Caco-2 (cell line): ENCODE measurements around the gene ZNF330. TPM values are rescaled to one million over a fixed set of nuclear protein-coding genes. Genes with fewer than 3 reads are reported as not detected.

Experiments used
- BruUV-seq: library from RNA; stranded (reverse); fragments of 400-500 nt; replicated peaks from 2 replicates; lab custom pipeline; 2021; lab: Mats Ljungman, UMichigan
- CTCF ChIA-PET: fragments of 300-600 bp; sonication (Branson Sonifier 250); formaldehyde crosslinking; loops from one replicate; lab custom pipeline; 2022; ENCODE audit warnings: antibody characterized with exemption; lab: Charles Lee
- POLR2A ChIA-PET: fragments of 300-600 bp; sonication (Branson Sonifier 250); formaldehyde crosslinking; loops from one replicate; lab custom pipeline; 2022; ENCODE audit warnings: antibody characterized with exemption; lab: Charles Lee
- DNase-seq, 2 experiments: peaks; one replicate each; pipeline versions ENCODE4 v3.0.0 to v3.0.0-alpha.2; 2020 to 2022
- H3K27me3 ChIP-seq: replicated peaks from 2 replicates; pipeline ENCODE4 v1.6.0; 2011; ENCODE audit warnings: low read length; ENCODE audit not compliant: control insufficient read depth, insufficient read depth
- H3K36me3 ChIP-seq: 2 replicates; pipeline ENCODE4 v1.5.1; 2011; ENCODE audit warnings: low read length; ENCODE audit not compliant: control insufficient read depth, insufficient read depth
- H3K4me1 ChIP-seq: fragments of 250-450 bp; sonication (Bioruptor Pico); 2 replicates; pipeline ENCODE4 v1.5.1; 2020; ENCODE audit warnings: mild to moderate bottlenecking
- H3K4me3 ChIP-seq: 2 replicates; pipeline ENCODE4 v1.5.1; 2011; ENCODE audit warnings: low read depth, mild to moderate bottlenecking, control low read depth, low read length
- H3K9me3 ChIP-seq: fragments of 250-450 bp; sonication (Bioruptor Pico); 2 replicates; pipeline ENCODE4 v1.5.1; 2020; ENCODE audit warnings: mild to moderate bottlenecking, moderate library complexity
- H3K27ac Mint-ChIP-seq: one replicate; pipeline ENCODE4 v1.8.0; 2022; ENCODE audit warnings: mixed read lengths; ENCODE audit not compliant: unreplicated experiment
- H3K27me3 Mint-ChIP-seq: one replicate; pipeline ENCODE4 v1.8.0; 2022; ENCODE audit warnings: mixed read lengths; ENCODE audit not compliant: insufficient read depth, unreplicated experiment
- H3K36me3 Mint-ChIP-seq: one replicate; pipeline ENCODE4 v1.8.0; 2022; ENCODE audit warnings: mild to moderate bottlenecking, mixed read lengths; ENCODE audit not compliant: insufficient read depth, unreplicated experiment
- H3K4me1 Mint-ChIP-seq: one replicate; pipeline ENCODE4 v1.8.0; 2022; ENCODE audit warnings: low read depth, mixed read lengths; ENCODE audit not compliant: unreplicated experiment
- H3K4me3 Mint-ChIP-seq: one replicate; pipeline ENCODE4 v1.8.0; 2022; ENCODE audit warnings: mild to moderate bottlenecking, moderate library complexity, mixed read lengths; ENCODE audit not compliant: unreplicated experiment
- H3K9me3 Mint-ChIP-seq: one replicate; pipeline ENCODE4 v1.8.0; 2022; ENCODE audit warnings: mixed read lengths; ENCODE audit not compliant: unreplicated experiment
- intact Hi-C: fragments of 100-400 bp; cut with micrococcal nuclease; formaldehyde crosslinking; loops from one replicate; pipeline ENCODE4 v1.10.0; 2022; ENCODE audit not compliant: unreplicated experiment
- total RNA-seq: library from RNA; stranded (reverse); gene quantifications from 2 replicates; pipeline ENCODE4 v1.2.3, GENCODE V29; 2022
- TF ChIP-seq, protein P1 (sequence below), 2 experiments: fragments of 200-600 bp in 1 of 2; IDR thresholded peaks; 1 replicate in 1 of 2; 2 replicates in 1 of 2; pipeline versions ENCODE4 v1.5.1 to v1.8.0; 2011 to 2022; ENCODE audit warnings: antibody characterized with exemption in 1 of 2, control low read depth in 1 of 2, inconsistent platforms in 1 of 2, low read depth in 1 of 2, low read length in 1 of 2, mild to moderate bottlenecking in 1 of 2, moderate library complexity in 1 of 2; ENCODE audit not compliant: insufficient read depth in 1 of 2, severe bottlenecking in 1 of 2, unreplicated experiment in 1 of 2

ZNF330 gene
- total RNA-seq, 1 experiment from 2014 or later = 34.9 TPM

- Mint-ChIP-seq H3K9me3 (no peaks in the 10 kb centered on the region), H3K4me1 (no peaks in the 10 kb centered on the region), H3K4me3 (no peak overlapping the region), H3K27me3 (no peaks in the 10 kb centered on the region), H3K27ac (no peak overlapping the region), H3K36me3 (no peaks in the 10 kb centered on the region)
- CTCF ChIA-PET = no interaction called here
- Histone ChIP-seq H3K4me1 (peaks cover 10% of the 10 kb centered on the region; the same call in 1 of the 2 replicates), H3K9me3 (no peaks in the 10 kb centered on the region), H3K36me3 (no peaks in the 10 kb centered on the region), H3K27me3 (no peaks in the 10 kb centered on the region; the same call in 1 of the 2 replicates), H3K4me3 (no peak overlapping the region)
- POLR2A ChIA-PET = no interaction called here
- TF ChIP-seq, protein P1, sequence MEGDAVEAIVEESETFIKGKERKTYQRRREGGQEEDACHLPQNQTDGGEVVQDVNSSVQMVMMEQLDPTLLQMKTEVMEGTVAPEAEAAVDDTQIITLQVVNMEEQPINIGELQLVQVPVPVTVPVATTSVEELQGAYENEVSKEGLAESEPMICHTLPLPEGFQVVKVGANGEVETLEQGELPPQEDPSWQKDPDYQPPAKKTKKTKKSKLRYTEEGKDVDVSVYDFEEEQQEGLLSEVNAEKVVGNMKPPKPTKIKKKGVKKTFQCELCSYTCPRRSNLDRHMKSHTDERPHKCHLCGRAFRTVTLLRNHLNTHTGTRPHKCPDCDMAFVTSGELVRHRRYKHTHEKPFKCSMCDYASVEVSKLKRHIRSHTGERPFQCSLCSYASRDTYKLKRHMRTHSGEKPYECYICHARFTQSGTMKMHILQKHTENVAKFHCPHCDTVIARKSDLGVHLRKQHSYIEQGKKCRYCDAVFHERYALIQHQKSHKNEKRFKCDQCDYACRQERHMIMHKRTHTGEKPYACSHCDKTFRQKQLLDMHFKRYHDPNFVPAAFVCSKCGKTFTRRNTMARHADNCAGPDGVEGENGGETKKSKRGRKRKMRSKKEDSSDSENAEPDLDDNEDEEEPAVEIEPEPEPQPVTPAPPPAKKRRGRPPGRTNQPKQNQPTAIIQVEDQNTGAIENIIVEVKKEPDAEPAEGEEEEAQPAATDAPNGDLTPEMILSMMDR (IDR thresholded peaks at IDR 0.05; ENCODE audit: insufficient read depth in 1 of 2, low read depth in 1 of 2, low read length in 1 of 2, severe bottlenecking in 1 of 2, unreplicated experiment in 1 of 2) = no peak
- DNase-seq = no peak
- BruUV-seq = no TSS peak
- intact Hi-C loops = no loop called here
These were observed 26.7 kb downstream of the ZNF330 start for GRCh38 chr4:141247430-141247780.

- Mint-ChIP-seq H3K27ac (no peak overlapping the region), H3K27me3 (no peaks in the 10 kb centered on the region), H3K9me3 (no peaks in the 10 kb centered on the region), H3K36me3 (no peaks in the 10 kb centered on the region), H3K4me3 (no peak overlapping the region), H3K4me1 (no peaks in the 10 kb centered on the region)
- TF ChIP-seq, protein P1 (IDR thresholded peaks at IDR 0.05; ENCODE audit: insufficient read depth in 1 of 2, low read depth in 1 of 2, low read length in 1 of 2, severe bottlenecking in 1 of 2, unreplicated experiment in 1 of 2) = no peak
- no peak overlapping the region for H3K4me3 ChIP-seq
- DNase-seq = no peak
- BruUV-seq = no TSS peak
- H3K4me1 ChIP-seq = peaks cover 10% of the 10 kb centered on the region; the same call in 1 of the 2 replicates
- intact Hi-C loops = no loop called here
- ChIA-PET CTCF (no interaction called here), POLR2A (no interaction called here)
- H3K36me3 ChIP-seq = no peaks in the 10 kb centered on the region
- no peaks in the 10 kb centered on the region; the same call in 1 of the 2 replicates for H3K27me3 ChIP-seq
- no peaks in the 10 kb centered on the region for H3K9me3 ChIP-seq
These were observed 27.3 kb downstream of the ZNF330 start for GRCh38 chr4:141248029-141248428.

DNA sequence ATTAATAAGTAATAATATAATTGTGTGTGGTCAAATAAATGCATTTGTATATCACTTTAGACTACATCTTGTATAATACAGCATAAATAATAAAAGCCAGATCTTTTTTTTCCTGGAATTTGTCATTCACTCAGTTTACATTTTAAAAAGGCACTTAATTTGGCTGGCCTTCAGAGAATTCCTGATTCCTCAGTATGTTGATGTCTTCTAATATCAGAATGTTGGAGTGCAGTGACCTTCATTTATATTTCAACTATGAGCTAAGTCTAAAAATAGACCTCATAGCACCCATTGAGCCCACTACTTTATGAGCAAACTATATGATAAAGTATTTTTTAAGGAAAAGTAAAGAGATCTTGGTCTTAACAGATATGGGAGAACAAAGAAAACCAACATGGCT lies 27.8 kb downstream of the ZNF330 start:
- no peaks in the 10 kb centered on the region for H3K9me3 ChIP-seq
- no peaks in the 10 kb centered on the region for H3K36me3 ChIP-seq
- TF ChIP-seq, protein P1 (IDR thresholded peaks at IDR 0.05; ENCODE audit: insufficient read depth in 1 of 2, low read depth in 1 of 2, low read length in 1 of 2, severe bottlenecking in 1 of 2, unreplicated experiment in 1 of 2) = no peak
- Mint-ChIP-seq H3K4me1 (no peaks in the 10 kb centered on the region), H3K9me3 (no peaks in the 10 kb centered on the region), H3K27me3 (no peaks in the 10 kb centered on the region), H3K36me3 (no peaks in the 10 kb centered on the region), H3K4me3 (no peak overlapping the region), H3K27ac (no peak overlapping the region)
- no peak overlapping the region for H3K4me3 ChIP-seq
- DNase-seq = no peak
- intact Hi-C loops = no loop called here
- BruUV-seq = no TSS peak
- H3K27me3 ChIP-seq = no peaks in the 10 kb centered on the region; the same call in 1 of the 2 replicates
- ChIA-PET CTCF (no interaction called here), POLR2A (no interaction called here)
- peaks cover 10% of the 10 kb centered on the region; the same call in 1 of the 2 replicates for H3K4me1 ChIP-seq
